ENCODE results near the gene CMTM2.
"Not testable (repeated sequence)": the region's sequence is repeated elsewhere in the genome, so short reads cannot be mapped to it uniquely, and the experiment has no call there.

Gene CMTM2

DNA sequence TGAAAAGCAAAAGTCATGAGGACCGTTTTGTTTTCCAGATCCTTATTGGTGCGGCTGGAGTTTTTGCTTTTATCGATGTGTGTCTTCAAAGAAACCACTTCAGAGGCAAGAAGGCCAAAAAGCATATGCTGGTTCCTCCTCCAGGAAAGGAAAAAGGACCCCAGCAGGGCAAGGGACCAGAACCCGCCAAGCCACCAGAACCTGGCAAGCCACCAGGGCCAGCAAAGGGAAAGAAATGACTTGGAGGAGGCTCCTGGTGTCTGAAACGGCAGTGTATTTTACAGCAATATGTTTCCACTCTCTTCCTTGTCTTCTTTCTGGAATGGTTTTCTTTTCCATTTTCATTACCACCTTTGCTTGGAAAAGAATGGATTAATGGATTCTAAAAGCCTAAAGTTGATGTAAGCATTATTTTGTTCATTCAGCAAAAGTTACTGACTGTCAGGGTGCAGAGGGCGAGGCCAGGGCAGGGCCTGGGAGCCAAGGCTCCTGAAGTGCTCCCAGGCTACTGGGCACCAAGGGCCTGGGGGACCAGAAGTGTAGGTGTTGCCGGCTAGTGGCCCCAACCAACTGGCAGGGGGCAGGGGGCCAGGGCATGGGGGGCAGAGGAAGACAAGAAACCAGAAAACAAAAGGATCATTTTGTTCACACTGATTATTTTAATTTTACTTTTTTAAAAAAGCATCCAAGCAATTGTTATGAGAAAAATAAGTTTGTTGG is 8.8 kb downstream of the CMTM2 start:
- no peak for DNase-seq

DNA sequence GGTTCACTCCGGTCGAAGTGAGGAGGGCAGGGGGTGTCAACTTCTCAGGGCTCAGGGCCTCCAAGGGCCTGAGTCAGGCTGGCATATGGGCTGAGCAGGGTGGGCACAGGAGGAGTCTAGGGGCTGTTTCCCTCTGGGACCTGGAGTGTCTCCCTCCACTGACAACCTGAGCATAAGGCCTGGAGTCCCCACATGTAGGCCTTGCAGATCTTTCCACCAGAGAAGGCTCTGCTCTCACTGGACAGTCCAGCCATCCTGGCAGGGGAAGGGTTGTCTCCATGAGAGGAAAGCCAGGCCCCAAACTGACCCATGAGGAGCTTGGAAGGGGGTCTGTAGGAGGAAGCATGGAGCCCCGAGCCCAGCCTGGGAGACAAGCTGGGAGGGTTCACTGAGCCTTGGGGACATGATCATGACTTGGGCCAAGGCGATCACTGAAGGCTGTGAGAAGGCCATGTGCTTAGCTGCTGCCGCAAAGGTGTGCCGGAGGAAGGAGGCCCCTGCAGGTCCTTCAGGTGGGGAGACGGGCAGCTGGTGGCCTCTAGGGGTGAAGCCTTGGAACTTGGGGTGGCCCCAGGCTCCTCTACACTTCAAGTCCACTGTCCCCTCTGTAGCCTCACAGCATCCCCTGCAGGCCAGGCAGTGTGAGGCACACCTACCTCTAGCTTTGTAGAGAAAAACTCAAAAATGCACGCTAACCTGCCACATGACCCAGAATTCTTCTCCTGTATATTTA is 9.9 kb downstream of the CMTM2 start:
- DNase-seq = peak; percentile 79

DNA sequence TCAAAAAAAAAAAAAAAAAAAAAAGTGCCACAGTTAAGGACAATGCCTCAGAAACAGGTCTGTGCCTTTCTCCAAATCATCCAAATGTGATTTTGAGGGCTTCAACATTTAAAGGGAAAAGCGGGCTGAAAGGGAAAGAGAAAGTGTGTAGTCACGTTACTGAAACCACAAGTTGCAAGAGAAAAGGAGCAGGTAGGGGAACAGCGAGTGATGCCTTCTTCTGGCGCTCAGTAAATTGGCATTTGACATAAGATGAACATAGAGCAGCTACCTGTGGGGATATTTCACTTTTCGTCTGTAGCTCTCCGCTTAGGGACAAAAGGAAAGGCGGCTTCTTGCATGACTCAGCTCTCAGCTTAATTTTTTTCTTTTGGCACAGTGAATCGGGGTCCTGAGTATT is 11.1 kb downstream of the CMTM2 start:
- peak; percentile 48 for DNase-seq

DNA sequence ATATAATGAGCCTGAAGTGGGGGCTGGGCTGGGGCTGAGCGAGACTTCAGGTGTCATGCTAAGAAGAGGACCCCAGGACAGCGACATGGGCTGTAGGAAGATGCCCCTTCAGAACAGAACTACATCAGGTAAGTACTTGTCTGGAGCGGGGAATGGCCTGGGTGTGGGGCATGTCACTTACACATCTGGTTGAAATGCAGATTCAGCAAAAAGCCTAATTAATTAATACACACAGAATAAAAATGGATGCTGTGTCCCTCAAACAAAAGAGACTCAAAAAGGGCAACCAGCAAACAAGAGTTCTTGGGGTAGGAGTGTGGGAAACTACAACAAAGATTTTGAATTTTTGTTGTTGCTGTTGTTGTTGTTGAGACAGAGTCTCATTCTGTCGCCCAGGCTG is 11.8 kb downstream of the CMTM2 start:
- no peak for DNase-seq

DNA sequence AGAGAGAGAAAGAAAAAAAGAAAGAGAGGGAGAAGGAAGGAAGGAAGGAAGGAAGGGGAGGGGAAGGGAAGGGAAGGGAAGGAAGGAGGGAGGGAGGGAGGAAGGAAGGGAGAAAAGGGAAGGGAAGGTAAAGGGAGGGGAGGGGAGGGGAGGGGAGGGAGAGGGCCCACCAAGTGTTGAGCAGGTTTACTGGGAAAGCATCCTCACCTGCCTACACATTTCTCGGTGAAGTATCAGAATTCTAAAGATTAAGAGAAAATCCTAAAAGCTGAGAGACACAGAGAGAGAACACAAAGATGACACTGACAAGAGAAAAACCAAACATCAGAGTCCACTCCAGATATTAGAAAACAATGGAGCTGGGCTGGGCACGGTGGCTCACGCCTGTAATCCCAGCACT is 13.0 kb downstream of the CMTM2 start:
- DNase-seq = no peak

DNA sequence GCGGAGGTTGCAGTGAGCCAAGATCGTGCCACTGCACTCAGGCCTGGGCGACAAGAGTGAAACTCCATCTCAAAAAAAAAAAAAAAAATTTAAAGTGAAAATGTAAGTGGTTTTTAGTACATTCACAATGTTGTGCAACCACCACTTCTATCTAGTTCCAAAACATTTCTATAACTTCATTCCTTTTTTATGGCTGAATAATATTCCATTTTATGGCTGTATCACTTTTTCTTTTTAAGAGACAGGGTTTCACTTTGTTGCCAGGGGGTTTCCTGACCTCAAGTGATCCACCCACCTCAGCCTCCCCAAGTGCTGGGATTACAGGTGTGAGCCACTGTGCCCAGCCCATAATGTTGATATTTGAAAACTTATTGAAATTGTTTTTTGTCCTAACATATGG is 13.6 kb downstream of the CMTM2 start:
- no peak for DNase-seq

DNA sequence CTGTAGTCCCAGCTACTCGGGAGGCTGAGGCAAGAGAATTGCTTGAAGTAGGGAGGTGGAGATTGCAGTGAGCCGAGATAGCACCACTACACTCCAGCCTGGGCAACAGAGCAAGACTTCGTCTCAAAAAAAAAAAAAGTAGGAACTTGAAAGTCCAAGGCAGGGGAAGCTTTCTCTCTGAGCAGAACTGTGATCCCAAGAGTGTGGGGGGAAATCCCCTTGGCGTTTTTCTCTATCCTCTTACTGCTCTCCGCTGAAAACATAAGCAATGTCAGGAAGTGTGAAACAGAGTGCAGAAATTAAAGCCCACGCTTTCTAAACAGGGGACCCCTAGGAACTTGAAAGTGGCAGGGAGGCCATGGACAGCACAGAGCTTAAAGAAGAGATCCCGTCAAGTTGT is 15.5 kb downstream of the CMTM2 start:
- no peak for DNase-seq

DNA sequence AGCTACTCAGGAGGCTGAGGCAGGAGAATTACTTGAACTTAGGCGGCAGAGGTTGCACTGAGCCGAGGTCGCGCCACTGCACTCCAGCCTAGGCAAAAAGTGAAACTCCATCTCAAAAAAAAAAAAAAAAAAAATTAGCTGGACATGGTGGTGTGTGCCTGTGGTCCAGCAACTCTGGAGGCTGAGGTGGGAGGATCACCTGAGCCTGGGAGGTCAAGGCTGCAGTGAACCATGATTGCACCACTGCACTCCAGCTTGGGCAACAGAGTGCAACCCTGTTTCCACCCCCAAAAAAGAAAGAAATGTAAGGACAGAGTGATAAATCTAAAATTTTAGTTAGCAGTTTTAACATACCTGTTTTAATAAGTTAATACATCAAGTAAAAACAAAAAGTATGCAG is 17.3 kb downstream of the CMTM2 start:
- not testable (repeated sequence) for DNase-seq

DNA sequence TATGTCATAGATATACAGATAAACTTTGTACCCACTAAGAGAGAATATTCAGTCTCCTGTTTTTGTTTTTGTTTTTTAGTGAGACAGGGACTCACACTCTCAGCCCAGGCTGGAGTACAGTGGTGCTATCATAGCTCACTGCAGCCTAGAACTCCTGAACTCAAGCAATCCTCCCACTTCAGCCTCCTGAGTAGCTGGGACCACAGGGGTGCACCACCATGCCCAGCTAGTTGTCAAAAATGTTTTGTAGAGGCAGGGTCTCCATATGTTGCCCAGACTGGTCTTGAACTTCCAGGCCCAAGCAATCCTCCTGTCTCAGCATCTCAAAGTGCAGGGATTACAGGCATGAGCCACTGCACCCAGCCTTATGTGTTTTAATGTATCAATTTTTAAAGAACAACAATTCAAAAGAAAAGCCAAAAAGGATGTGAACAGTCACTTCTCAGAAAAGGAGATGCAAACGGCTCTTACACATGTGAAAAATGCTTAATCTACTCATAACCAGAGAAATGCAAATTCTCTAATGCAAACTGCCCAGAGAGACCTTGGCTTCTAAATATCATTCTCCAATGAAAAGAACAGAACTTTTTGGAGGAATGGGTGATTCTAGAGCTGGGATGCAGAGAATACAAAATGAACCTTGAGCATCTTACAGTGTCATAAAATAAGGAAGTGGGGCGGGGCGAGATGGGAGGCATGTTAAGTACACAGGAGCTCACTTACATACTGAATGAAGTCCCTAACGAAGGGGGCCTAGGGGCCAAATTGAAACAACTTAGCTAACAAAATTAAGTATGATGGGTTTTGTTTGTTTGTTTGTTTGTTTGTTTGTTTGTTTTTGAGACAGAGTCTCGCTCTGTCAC is 18.0 kb downstream of the CMTM2 start:
- DNase-seq = no peak

DNA sequence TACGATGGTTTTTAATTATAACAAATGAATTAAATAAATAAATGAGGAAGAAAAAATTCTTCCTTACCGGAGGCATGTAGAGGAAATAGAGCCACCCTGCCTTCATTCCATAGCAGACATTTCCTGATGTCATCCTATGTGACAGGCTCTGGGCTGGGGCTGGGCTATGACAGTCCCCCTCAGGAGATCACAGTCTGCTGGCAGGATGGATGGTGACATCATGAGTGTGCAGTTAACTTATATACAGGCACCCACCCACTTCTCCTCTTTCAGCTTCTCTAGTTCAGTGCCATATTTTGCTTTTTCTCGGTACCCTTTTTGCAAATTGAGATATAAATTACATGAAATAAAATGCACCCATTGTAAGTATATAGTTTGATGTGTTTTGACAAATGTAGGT is 18.8 kb downstream of the CMTM2 start:
- no peak for DNase-seq

DNA sequence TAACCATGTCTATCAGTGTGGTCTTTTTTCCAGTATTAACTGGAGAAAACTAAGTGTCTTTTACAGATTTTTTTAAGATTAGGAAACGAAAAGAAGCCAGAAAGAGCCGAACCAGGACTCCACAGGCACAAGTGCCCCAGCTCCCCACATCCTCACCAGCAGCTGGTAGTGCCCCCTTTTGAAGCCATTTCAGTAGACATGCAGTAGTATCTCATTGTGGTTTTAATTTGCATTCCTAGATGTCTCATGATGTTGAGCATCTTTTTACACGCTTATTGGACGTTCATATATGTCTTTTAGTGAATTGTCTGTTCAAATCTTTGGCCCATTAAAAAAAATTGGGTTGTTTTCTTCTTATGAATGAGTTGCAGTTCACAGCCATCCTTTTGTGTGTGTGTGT is 20.5 kb downstream of the CMTM2 start:
- no peak for DNase-seq

DNA sequence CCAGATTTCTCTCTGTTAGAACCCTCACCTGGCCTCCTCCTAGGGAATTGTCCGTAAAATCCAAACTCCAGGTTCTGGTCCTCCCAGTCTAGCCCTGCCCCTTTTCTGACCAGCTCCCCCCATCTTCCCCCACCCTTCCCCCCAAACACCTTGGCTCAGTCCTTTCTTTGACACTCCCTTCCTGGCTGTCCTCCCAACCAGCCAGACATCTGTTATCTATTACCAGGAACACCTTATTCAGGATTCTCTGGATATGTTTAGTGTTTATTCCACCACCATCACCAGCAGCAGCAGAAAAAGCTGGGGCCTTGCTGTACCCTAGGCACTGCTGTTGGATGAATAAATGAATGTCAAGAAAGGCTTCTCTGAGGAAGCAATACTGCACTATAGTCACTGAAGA is 21.2 kb downstream of the CMTM2 start:
- DNase-seq = no peak

DNA sequence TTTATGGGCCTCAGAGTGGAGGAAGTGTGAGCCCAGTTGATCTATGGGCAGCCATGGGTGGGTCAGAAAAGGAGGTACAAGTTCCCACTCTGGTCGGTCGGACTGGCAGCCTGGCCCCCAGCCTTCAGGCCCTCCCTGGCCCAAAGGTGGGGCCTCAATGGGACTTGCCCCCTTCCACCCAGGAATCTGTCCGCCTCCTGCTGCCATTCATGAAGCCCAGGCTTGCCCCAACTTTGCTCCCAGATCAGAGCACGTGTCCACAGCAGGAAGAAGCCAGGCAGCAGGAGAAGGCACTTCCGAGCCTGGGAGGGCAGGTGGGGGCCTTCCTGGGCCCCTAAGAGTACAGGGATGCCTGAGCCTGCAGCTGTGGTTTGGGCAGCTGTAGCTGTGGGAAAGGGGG is 22.2 kb downstream of the CMTM2 start:
- DNase-seq = no peak

DNA sequence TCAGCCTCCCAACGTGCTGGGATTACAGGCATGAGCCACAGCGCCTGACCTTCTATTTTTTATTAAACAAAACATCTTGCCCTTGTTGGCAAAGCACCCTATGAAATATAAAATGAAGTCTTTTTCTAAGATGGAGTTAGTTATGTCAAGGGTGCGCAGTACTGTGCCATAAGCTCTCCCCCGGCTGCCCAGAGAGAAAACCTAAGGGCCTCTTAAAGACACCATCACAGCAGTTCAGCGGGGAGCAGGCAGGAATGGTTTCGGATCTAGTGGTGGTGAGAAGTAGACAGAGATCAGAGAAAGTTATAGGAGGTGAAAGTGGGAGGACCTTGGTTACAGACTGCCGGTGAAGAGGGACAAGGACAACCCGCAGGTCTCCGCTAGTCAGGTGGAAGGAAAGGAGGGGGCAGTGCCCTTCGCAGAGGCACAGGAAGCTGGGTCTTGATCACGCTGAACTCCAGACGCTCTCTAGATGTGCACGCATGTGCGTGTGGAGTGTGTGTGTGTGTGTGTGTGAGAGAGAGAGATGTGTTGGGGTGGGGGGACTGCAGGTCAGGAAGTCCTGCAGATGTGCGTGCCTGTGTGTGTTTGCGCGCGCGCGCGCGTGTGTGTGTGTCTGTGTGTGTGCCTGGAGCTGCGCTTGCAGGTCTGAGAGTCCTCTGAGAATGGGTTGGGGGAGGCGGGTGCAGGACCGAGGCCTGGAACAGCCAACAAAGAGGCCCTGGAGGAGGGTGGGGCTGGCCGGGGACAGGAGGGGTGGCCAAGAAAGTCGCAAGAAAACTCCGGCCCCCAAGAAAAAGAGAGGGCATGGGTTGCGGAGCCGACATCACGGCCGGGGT is 24.5 kb downstream of the CMTM2 start:
- peak; percentile 85 for DNase-seq

DNA sequence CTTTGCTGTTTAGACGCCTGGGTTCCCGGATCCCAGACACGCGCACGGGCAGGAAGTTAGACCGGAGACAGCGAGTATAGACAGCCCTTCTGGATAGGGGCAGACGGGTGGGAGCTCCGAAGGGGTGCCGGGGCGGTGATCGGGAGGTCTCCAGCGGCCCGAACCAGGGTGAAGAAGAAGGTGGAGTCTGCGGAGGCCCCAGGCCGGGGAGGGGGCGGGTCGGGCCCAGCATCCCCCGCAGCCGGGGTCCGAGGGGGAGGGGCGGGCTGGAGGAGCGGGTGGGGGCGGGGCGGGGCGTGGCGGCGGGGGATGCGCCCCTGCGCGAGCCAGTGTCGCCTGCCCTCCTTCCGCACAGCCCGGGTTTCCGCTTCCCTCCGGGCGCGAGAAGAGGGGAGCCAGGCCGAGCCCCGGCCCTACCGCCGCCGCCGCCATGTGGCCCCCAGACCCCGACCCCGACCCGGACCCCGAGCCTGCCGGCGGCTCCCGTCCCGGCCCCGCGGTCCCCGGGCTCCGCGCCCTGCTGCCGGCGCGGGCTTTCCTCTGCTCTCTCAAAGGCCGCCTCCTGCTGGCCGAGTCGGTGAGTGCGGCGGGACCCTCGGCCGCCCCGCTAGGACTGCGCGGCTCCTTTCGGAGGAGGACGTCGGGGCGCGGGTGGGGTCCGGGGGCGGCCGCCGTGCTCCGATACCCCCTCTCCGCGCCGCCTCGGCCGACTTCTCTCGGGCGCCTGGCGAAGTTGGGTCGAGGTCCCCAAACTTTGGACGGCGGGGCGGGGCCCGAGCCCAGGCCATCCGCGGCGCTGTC is 25.3 kb downstream of the CMTM2 start, which contains the start of gene CMTM3:
TSS of gene CMTM3 (plus strand) at position 329 of the 801 bp plus-strand sequence. CDS start at position 431, 102 bp downstream.
- DNase-seq = peak; percentile 76

DNA sequence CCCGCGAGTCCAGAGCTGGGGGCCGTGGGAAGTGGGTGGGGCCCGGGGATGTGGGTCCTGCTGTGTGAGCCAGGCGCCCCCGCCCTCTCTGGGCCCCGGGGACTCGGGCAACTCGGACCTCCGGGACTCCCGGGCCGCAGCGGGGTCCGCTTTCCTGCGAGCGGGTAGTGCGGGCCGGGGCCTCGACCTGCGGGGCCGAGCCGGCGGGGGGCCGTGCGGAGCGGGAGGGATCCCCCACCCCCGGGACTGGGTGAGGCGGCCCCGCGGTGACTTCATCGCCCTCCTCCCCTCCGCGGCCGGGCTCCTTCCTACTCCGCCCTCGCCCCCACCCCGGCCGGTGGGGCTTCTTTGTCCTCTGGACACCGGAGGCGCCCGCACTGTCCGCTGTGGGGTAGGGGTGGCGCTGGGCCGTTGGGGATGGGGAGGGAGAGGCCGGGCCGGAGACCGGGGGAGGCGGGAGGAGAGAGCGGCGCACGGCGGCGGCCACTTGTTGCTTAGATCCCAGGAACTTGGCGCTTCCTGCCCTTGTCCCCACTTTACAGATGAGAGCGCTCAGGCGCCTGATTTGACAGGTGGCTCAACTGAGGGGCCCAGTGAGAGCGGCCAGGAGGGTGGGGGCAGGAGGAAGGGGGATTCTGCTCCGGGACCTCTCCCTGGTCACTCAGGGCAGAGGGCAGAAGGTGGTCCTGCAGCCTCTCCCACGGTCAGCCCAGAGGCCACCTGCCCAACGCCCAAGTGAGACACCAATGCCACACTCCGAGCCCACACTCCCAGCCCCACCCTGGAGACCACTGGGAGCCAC is 26.1 kb downstream of the CMTM2 start:
- DNase-seq = peak; percentile 30

DNA sequence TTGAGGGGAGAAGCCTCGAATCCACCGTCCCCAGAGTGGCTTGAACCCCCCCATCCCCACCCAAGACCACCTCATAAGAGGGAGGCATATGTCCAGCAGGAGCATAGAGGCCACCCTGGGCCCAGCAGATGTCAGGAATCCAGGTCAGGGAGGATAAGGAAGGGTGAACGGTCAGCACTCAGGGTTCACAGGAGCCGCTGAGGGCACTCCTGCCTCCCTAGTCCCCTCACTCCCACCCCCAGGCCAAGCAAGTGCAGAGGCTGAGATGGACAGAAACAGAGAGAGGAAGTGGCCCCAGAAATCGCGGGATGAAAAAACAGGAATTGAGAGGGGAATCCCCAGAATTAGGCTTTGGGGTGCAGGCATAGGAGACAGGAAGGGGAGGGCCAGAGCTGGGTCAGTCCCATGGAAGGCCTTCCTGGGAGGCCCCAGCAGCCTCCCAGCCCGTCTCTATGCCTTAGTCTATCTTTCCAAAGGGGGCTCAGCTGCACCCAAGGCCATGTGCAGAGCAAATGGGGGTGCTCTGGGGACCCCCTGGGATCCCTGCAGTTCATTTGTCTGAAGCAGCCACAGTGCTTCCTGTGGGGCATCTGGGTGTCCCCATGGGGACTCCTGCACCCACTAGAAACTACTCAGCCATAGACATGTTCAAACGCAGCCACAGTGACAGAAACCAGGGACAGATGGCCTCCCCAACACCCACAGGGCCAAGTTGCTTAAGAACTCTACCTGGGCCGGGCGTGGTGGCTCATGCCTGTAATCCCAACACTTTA is 26.9 kb downstream of the CMTM2 start:
- DNase-seq = peak; percentile 15

DNA sequence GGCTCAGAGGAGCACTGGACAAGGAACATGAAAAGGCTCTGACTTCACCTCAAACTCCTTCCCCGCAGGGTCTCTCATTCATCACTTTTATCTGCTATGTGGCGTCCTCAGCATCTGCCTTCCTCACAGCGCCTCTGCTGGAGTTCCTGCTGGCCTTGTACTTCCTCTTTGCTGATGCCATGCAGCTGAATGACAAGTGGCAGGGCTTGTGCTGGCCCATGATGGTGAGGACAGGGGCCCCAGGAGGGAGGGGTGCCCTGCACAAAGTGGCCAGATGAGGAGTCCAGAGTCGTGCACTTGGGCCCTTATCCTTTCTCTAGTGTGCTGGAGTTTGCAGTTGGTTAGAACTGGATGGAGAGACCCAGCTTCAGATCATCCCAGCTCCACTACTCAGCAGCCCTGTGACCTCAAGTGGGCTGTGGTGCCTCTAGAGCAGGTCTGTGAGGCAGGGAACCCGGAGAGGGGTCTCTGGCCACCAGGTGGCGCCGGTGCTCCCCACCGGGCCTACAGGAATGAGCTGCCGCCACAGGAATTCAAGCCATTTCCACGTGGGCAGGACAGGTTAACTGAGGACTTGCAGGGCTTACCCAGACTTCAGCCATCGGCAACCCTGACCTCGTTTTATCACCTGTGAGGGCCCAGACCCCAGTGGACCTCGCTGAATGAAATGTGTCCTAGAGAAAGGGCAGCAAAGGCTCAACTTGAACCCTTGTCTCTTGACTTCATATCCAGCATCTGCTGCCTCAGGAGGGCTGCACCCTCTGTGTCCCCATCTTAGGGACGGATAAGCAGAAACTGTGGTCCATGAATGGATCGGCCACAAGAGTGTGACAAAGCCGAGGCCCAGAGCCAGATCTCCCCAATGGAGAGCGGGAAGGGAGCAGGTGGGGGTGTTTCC is 29.2 kb downstream of the CMTM2 start:
- peak; percentile 84 for DNase-seq

DNA sequence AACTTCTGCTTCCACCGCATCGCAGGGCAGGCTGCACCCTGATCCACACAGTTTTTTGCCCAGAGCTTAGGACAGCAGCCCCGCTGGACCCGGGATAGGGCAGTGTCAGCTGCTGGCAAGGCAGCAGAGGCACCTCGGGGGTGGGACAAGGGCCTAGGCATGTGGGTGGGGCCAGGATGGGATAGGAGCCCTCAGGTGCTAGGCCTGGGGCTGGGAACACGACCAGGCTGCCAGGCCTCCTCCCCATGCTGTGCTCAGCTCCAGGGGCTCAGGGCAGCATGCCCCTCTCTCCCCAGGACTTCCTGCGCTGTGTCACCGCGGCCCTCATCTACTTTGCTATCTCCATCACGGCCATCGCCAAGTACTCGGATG is 29.9 kb downstream of the CMTM2 start:
- DNase-seq = no peak
